GM19372 (cell line): ENCODE results near the gene FST.

Experiments used
- ATAC-seq: cut with Tn5 transposase; IDR thresholded peaks from one replicate; pipeline ENCODE4 v1.9.1; 2021; ENCODE audit warnings: mild to moderate bottlenecking, low read depth, moderate library complexity; ENCODE audit not compliant: unreplicated experiment

FST gene

GRCh38 chr5:53472720-53473510 lies 7.5 kb upstream of the FST start:
- ATAC-seq = no peak

DNA sequence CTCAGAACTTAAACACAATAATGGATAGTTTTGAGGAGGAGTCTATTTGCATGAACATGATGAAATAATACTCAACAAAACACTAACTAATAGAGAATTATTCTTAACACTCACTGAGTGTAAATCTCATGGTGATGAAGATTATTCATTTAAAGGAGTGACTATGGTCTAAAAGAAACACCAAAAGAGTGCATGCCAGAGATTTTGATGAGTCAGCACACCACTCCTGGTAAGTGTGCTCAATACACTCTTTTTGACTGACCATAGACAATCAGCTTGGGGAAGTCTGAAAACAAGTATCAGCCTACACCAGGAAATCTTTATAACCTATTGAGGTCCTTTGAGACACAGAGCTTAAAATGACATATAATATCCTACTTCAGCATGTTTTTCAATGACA lies 6.8 kb upstream of the FST start:
- ATAC-seq = no peak

GRCh38 chr5:53475320-53475719 lies 5.1 kb upstream of the FST start:
- ATAC-seq = no peak

DNA sequence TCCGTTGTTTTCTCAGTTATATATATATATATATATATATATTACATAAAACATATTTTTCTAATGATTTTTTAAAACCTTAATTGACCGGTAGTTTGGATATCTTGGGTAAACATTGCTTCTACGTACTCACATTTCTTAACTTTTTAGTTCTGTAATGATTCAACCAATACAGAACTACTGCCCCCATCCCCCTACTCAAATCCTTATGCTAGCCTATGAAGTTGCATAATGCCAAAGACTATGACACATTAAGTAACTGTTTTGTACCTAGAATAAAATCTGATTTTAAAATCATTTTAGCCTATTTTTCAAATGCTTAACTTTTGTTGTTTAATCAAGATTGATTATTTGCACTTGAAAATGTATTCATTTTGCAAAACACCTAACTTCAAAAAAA lies 4.4 kb upstream of the FST start:
- no peak for ATAC-seq

DNA sequence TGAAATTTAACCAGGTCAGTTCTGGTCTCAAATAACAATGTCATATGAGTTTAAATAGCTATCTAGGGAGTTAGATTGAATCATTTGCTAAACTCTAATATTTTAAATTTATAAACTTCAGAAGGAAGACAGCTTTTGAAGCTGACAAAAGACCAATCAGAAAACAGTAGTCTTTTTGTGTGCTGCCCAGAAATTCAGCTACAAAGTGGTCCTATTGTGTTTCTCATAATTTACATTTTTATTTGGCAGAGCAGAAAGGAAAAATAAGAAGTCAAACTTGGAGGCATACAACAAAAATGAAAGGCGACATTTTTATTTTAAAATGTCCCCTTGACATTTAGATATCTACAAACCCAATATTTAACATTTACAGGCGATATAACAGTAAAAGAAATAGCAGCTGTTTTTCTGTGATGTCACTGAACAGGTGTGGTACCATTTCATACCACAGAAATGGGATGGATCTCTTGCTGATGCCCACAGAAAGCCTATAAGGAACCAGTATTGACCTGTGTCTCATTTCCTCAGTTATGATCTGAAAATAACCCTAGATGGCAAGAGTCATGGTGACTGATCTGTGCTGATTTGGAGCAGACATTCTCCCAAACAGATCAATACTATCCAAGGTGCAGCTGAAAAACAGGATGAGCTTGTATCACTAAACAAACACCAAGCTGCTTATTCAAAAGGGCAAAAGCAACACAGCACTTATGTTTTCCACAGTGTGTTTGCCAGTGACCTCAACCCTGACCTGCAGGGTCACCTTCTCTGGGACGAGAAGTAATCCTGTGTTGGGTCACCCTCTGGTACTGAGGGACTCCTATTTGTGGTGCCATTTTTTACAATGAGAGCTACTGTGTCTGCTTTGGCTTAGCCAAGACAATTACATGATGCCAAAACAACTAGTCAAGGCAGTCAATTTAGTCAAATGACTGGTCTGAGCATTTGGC lies 3.6 kb upstream of the FST start:
- no peak for ATAC-seq

- ATAC-seq = no peak
These were observed 1.9 kb upstream of the FST start for GRCh38 chr5:53478411-53479044.

- ATAC-seq = no peak
These were observed 1.3 kb upstream of the FST start for GRCh38 chr5:53479045-53479589.

- no peak for ATAC-seq
These were observed 626 bp upstream of the FST start for GRCh38 chr5:53479590-53480415.

DNA sequence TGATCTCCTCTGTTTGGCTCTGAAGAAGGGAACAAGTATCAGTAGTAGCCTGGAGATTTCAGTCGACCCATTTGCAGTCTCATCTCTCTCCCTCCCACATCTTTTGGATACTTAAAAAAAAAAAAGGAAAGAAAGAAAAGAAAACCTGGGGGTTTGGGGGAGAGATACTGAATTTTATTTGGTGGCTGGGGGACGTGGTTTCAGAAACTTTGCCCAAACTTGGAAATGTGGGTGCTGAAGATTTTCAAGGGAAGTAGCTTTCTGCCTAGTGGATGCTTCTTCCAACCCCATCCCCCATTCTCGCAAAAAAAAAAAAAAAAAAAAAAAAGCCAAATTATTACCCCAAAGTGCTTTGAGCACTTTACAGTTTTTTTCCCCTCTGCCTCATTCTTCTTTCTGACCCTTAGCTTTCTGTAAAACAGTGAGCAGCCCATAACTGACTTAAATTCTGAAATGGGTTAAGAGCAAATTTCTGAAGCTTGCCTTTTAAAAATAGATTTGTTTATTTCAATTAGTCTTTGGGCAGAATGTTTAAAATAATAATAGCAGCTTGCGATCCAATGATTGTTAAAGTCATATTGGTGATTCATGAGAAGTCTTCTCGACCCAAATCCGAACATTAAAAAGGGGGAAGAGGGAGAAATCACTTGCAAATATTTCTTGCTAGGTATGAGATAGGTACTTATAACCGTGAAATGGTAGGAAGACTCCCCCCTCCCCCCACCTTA lies 894 bp downstream of the FST start:
- ATAC-seq = no peak

DNA sequence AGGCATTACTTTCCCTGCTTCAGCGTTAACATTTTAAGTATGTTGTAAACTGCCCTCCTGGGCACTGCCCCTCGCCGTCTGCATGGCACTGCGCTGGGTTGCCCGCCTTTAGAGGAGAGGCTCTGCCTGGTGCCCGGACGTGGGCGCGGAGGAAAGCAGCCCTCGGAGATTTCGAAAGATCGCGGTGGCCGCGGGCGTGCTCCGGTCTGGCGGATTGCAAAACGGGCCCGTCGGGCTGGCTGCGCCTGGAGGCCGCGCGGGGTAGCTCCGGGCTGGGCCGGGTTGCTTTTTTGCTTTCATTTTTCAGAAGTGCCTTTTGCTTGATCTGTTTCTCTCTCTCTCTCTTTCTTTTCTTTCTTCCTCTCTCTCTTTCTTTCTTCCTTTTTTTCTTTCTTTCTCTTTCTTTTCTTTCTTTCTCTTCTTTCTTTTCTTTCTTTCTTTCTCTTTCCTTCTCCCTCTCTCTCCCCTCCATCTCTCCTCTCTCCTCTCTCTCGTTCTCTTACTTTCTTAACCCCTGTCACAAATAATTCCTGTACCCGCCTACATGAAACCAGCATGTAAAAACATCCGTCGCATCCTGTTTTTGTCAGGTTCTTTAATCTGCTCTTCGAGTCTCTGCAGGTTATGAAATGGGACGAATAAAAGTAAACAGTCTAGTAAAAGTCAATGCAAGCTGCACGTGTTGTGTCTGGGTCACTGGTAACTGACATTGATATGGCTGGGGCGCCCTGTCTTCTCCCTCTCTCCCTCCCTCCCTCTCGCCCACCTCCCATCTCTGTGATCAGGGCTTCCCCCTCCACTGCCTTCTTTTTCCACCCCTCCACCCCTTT lies 1.7 kb downstream of the FST start:
- ATAC-seq = peak; percentile 61

GRCh38 chr5:53482717-53483638 lies 2.5 kb downstream of the FST start:
- no peak for ATAC-seq

DNA sequence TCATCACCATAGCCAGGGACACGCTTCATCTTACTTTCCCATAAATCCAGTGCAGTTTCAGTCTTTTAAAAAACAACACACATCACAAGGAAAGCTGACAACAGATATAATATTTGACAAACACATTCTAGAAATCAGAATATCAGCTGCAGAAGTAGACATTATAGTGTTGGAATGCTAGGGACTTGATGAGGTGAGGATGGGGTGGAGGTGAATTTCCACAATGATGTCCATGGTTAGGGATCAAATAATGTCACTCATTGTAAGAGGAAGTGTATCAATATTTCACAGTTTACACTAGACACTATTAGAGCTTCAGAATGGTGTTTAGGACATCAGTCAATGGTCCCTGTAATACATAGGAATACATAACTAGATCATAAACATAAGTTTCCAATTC lies 7.0 kb downstream of the FST start:
- ATAC-seq = no peak

DNA sequence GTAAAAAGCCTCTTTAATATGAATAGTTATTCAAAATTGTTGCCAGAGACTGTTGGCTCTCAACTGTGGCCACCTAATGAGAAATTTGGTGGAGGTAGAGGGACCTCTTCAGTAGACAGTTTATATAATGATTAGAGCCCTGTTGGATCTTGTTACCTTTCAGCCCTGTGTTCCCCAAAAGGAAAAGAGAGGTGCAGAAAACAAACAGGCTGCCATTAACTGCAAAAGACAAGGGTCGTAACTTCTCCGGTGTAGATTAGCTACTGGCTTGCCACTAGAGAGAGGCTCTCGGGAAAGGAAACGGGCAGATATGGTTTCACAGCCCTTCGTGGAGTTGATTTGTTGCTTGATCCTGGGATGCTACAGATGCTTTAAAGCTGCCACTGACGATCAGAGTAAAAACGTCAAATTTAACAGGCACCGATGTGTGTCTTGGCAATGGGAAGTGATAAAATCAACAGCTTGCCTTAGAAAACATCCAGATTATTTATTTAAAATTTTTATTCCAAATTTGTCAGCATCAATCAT lies 7.8 kb downstream of the FST start:
- no peak for ATAC-seq

GRCh38 chr5:53490747-53491146 lies 10.3 kb downstream of the FST start:
- no peak for ATAC-seq

GRCh38 chr5:53501054-53501453 lies 20.6 kb downstream of the FST start:
- ATAC-seq = no peak

DNA sequence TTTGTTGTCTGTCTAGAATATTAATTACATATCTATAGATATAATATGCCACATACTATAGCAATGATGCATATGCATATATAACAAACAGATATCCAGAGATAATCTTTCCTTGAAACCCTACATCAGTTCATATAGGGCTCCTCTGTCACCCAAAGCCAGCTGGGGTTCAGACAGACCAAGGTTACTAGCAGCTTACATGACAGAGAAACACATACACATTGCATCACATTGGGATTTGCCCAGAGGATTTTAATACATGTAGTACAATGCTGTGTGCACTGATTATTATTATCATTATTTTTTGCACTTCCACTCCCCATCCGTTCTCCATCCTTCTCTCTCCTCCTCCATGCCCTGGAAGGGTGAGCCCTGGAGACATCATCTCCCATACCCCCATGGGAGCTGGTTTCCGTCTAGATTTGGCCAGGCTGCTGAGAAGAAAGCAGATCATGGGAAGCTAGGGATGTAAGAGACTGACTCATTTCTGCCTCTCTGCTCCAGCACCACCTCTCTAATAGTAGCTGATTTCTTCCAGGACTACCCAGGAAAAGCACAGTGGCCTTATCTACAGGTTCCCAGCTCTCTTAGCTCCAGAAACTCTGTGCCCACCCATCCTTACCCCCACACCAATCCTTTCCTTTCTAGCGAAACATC lies 23.3 kb downstream of the FST start:
- ATAC-seq = no peak

DNA sequence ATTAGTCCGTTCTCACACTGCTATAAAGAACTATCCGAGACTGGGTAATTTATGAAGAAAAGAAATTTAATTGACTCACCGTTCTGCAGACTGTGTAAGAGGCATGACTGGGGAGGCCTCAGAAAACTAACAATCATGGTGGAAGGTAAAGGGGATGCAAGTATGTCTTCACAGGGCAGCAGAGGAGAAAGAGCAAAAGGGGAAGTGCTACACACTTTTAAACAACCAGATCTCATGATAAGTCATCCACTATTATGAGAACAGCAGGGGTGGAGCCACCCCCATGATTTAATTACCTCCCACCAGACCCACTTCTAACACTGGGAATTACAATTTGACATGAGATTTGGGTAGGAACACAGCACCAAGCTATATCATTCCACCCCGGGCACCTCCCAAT lies 26.6 kb downstream of the FST start:
- no peak for ATAC-seq
